A549 (cell line): ENCODE measurements around the gene IGFBP4. TPM values are rescaled to one million over a fixed set of nuclear protein-coding genes. Genes with fewer than 3 reads are reported as not detected.

Experiments used
- ATAC-seq, 2 experiments: fragments of 200-7000 bp in 1 of 2; fragments of >200 bp in 1 of 2; cut with Nextera tagmentation in 1 of 2; cut with Tn5 transposase in 1 of 2; 3 replicates each; pipeline versions ENCODE4 v1.8.0 to v1.9.1; 2018 to 2020; ENCODE audit warnings: mild to moderate bottlenecking in 1 of 2, moderate library complexity in 1 of 2
- CTCF ChIA-PET: fragments of 300-600 bp; sonication (Branson Sonifier 250); formaldehyde crosslinking; extraction: SDS; loops from one replicate; lab custom pipeline; 2021; ENCODE audit warnings: antibody characterized with exemption, inconsistent platforms; lab: Yijun Ruan, JAX
- POLR2A ChIA-PET: fragments of 350-600 bp; formaldehyde crosslinking; extraction: SDS; loops from one replicate; lab custom pipeline; 2021; ENCODE audit warnings: antibody characterized with exemption, inconsistent platforms; lab: Yijun Ruan, JAX
- DNase-seq, 2 experiments: peaks; one replicate each; pipeline versions ENCODE4 v3.0.0 to v3.0.0-alpha.2; 2011 to 2016; ENCODE audit warnings: low read depth in 1 of 2, low spot score in 1 of 2
- FAIRE-seq: peaks from 2 replicates; lab custom pipeline; 2011; peaks lifted over from hg19 to GRCh38; lab: Jason Lieb, UNC
- H3K27ac ChIP-seq, 2 experiments: fragments of >200 bp; sonication (Bioruptor Twin); formaldehyde crosslinking; 3 replicates each; pipeline ENCODE4 v1.5.1; 2016 to 2017
- H3K4me1 ChIP-seq: fragments of >200 bp; sonication (Bioruptor Twin); formaldehyde crosslinking; 3 replicates; pipeline ENCODE4 v1.6.1; 2016
- H3K4me2 ChIP-seq: fragments of >200 bp; sonication (Bioruptor Twin); formaldehyde crosslinking; 3 replicates; pipeline ENCODE4 v1.6.1; 2016
- H3K4me3 ChIP-seq: fragments of >200 bp; sonication (Bioruptor Twin); formaldehyde crosslinking; 3 replicates; pipeline ENCODE4 v1.5.1; 2016
- H3K9me3 ChIP-seq: fragments of >200 bp; sonication (Bioruptor Twin); formaldehyde crosslinking; 3 replicates; pipeline ENCODE4 v1.6.1; 2016
- BHLHE40 ChIP-seq: IDR thresholded peaks from 2 replicates; pipeline ENCODE4 v1.6.1; 2012; ENCODE audit warnings: low read depth, low read length, inconsistent platforms
- CHD4 ChIP-seq: fragments of 200-600 bp; sonication (generic); IDR thresholded peaks from 2 replicates; pipeline ENCODE4 v1.6.1; 2016; ENCODE audit warnings: antibody characterized with exemption, mild to moderate bottlenecking, borderline replicate concordance
- EHF ChIP-seq: fragments of 250-450 bp; sonication (Bioruptor Pico); IDR thresholded peaks from 2 replicates; pipeline ENCODE4 v1.5.0; 2020; ENCODE audit warnings: mild to moderate bottlenecking
- EHMT2 ChIP-seq: fragments of 200-600 bp; sonication (generic); IDR thresholded peaks from 2 replicates; pipeline ENCODE4 v1.6.1; 2016; ENCODE audit warnings: antibody characterized with exemption, low read depth, mild to moderate bottlenecking, moderate library complexity
- EP300 ChIP-seq, 2 experiments: fragments of >200 bp; sonication (Bioruptor Twin); formaldehyde crosslinking; IDR thresholded peaks; 2 replicates in 1 of 2; 3 replicates in 1 of 2; pipeline ENCODE4 v1.6.1; 2016 to 2017
- HDAC2 ChIP-seq: fragments of 200-600 bp; sonication (generic); IDR thresholded peaks from 2 replicates; pipeline ENCODE4 v1.6.1; 2016
- HOXA7 ChIP-seq: fragments of 250-450 bp; sonication (Bioruptor Pico); IDR thresholded peaks from 2 replicates; pipeline ENCODE4 v1.5.0; 2020; ENCODE audit warnings: mild to moderate bottlenecking, moderate library complexity
- KDM1A ChIP-seq: fragments of 200-600 bp; sonication (generic); IDR thresholded peaks from 2 replicates; pipeline ENCODE4 v1.6.1; 2016; ENCODE audit warnings: low read depth, mild to moderate bottlenecking
- KDM5A ChIP-seq: fragments of 200-600 bp; sonication (generic); IDR thresholded peaks from 2 replicates; pipeline ENCODE4 v1.6.1; 2016; ENCODE audit warnings: antibody characterized with exemption, mild to moderate bottlenecking
- MYC ChIP-seq: IDR thresholded peaks from 2 replicates; pipeline ENCODE4 v1.6.1; 2012; ENCODE audit warnings: mild to moderate bottlenecking, inconsistent platforms, low read length, improper control_type of control experiment, borderline replicate concordance
- NFE2L2 ChIP-seq: fragments of 150-350 bp; conservative IDR thresholded peaks from 2 replicates; pipeline ENCODE4 v1.6.1; 2014; ENCODE audit warnings: low read length
- PHF8 ChIP-seq: fragments of 200-600 bp; sonication (generic); IDR thresholded peaks from 2 replicates; pipeline ENCODE4 v1.6.1; 2016; ENCODE audit warnings: low read depth, mild to moderate bottlenecking, antibody characterized with exemption, moderate library complexity, borderline replicate concordance
- POLR2A ChIP-seq: IDR thresholded peaks from 2 replicates; pipeline ENCODE4 v1.6.1; 2012; ENCODE audit warnings: mild to moderate bottlenecking, low read length
- POLR2AphosphoS2 ChIP-seq: conservative IDR thresholded peaks from 2 replicates; pipeline ENCODE4 v1.6.1; 2012; ENCODE audit warnings: low read length, improper control_type of control experiment, inconsistent platforms
- RNF2 ChIP-seq: fragments of 200-600 bp; sonication (generic); IDR thresholded peaks from 2 replicates; pipeline ENCODE4 v1.6.1; 2016; ENCODE audit warnings: low read depth, mild to moderate bottlenecking, antibody characterized with exemption, moderate library complexity, borderline replicate concordance
- SMC3 ChIP-seq: fragments of >200 bp; sonication (Bioruptor Twin); formaldehyde crosslinking; IDR thresholded peaks from 3 replicates; pipeline ENCODE4 v1.6.1; 2018; ENCODE audit warnings: inconsistent platforms
- SREBF2 ChIP-seq: fragments of 450-650 bp; IDR thresholded peaks from 2 replicates; pipeline ENCODE4 v1.6.1; 2014; ENCODE audit warnings: mild to moderate bottlenecking, moderate library complexity
- TFCP2L1 ChIP-seq: fragments of 250-450 bp; sonication (Bioruptor Pico); IDR thresholded peaks from 2 replicates; pipeline ENCODE4 v1.5.0; 2021; ENCODE audit warnings: mild to moderate bottlenecking
- TP53 ChIP-seq: fragments of 250-450 bp; sonication (Bioruptor Pico); IDR thresholded peaks from 2 replicates; pipeline ENCODE4 v1.5.0; 2021; ENCODE audit warnings: mild to moderate bottlenecking, moderate library complexity
- ZFP36 ChIP-seq: fragments of 450-650 bp; IDR thresholded peaks from 2 replicates; pipeline ENCODE4 v1.6.1; 2014; ENCODE audit warnings: borderline replicate concordance; ENCODE audit not compliant: partially characterized antibody
- WGBS: methylation state at CpG from one replicate; pipeline ENCODE4 v1.1.6; 2017; ENCODE audit errors: missing lambda C conversion rate; 5-methylcytosine and 5-hydroxymethylcytosine counted together
- polyA plus RNA-seq, 4 experiments: library from polyadenylated mRNA; depleted of rRNA in 3 of 4; stranded (reverse); fragments of >200 nt; fragmentation: RNase III in 1 of 4; extraction: RNeasy Plus Mini Kit Qiagen cat#74134 plus additional on column Dnase treatment in 1 of 4; gene quantifications; 2 replicates in 3 of 4; 3 replicates in 1 of 4; pipeline ENCODE4 v1.2.3, GENCODE V29; 2011 to 2017
- TF ChIP-seq, protein P1 (sequence below): fragments of >200 bp; sonication (Bioruptor Twin); formaldehyde crosslinking; IDR thresholded peaks from 3 replicates; pipeline ENCODE4 v1.5.1; 2016
- TF ChIP-seq, protein P2 (sequence below): fragments of 200-600 bp; sonication (generic); IDR thresholded peaks from 2 replicates; pipeline ENCODE4 v1.6.1; 2016; ENCODE audit warnings: antibody characterized with exemption, mild to moderate bottlenecking, moderate library complexity
- TF ChIP-seq, protein P3 (sequence below): fragments of >200 bp; sonication (Bioruptor Twin); formaldehyde crosslinking; IDR thresholded peaks from 3 replicates; pipeline ENCODE4 v1.6.1; 2016
- TF ChIP-seq, protein P4 (sequence below): fragments of 250-450 bp; sonication (Bioruptor Pico); IDR thresholded peaks from 2 replicates; pipeline ENCODE4 v1.5.0; 2020; ENCODE audit warnings: low read depth, mild to moderate bottlenecking, moderate library complexity
- TF ChIP-seq, protein P5 (sequence below): IDR thresholded peaks from 2 replicates; pipeline ENCODE4 v1.6.1; 2012
- TF ChIP-seq, protein P6 (sequence below): IDR thresholded peaks from 2 replicates; pipeline ENCODE4 v1.6.1; 2012
- TF ChIP-seq, protein P7 (sequence below): IDR thresholded peaks from 2 replicates; pipeline ENCODE4 v1.6.1; 2012; ENCODE audit warnings: low read depth, borderline replicate concordance

IGFBP4 gene
- polyA plus RNA-seq, 2 of the 4 experiments (the other 2 are of a cell fraction): 1,080 to 1,829 TPM

DNA sequence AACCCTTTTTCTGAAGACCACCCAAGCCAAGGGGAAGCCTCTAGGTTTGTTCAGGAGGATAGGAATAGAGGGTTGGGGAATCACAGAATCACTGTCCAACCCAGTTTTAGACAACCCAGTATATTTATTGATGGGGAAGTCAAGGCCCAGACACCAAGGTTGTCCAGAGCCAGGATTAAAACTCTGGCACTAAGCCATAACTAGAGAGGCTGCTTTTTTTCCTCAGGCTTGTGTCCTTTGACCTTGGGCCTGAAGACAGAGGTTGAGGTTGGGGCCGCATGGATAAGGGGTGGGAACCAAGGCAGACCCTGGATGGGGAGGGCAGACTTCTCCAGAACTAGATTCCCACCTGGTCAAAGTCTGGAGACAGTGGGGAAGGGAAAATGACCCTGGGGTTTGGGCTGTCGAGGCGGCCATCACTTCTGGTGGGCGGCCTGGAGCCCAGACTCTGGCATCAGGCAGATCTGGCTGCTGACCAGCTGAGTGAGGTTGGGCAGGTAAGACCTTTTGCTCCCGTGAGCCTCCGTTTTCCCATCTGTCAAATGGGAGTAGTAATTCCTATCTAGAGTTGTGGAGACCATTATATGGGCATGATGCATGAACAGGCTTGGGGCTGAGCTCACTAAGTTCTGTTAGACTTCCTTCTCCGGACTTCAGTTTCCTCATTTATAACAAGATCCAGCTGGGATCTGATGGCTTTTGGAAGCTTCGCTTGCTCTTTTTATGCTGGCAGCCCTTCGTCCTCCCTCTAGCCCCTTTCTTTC is 17.9 kb downstream of the IGFBP4 start (continued):
- TF ChIP-seq, protein P1, sequence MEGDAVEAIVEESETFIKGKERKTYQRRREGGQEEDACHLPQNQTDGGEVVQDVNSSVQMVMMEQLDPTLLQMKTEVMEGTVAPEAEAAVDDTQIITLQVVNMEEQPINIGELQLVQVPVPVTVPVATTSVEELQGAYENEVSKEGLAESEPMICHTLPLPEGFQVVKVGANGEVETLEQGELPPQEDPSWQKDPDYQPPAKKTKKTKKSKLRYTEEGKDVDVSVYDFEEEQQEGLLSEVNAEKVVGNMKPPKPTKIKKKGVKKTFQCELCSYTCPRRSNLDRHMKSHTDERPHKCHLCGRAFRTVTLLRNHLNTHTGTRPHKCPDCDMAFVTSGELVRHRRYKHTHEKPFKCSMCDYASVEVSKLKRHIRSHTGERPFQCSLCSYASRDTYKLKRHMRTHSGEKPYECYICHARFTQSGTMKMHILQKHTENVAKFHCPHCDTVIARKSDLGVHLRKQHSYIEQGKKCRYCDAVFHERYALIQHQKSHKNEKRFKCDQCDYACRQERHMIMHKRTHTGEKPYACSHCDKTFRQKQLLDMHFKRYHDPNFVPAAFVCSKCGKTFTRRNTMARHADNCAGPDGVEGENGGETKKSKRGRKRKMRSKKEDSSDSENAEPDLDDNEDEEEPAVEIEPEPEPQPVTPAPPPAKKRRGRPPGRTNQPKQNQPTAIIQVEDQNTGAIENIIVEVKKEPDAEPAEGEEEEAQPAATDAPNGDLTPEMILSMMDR: no peak
- TF ChIP-seq SMC3 (no peak; the same call in 2 of the 3 replicates), KDM5A (no peak), CHD4 (peak; percentile 89), BHLHE40 (no peak), KDM1A (peak; percentile 96), HDAC2 (peak; percentile 86; the same call in 1 of the 2 replicates), TFCP2L1 (CRISPR knock-in tag) (peak; percentile 70; the same call in 1 of the 2 replicates)
- TF ChIP-seq, protein P2, sequence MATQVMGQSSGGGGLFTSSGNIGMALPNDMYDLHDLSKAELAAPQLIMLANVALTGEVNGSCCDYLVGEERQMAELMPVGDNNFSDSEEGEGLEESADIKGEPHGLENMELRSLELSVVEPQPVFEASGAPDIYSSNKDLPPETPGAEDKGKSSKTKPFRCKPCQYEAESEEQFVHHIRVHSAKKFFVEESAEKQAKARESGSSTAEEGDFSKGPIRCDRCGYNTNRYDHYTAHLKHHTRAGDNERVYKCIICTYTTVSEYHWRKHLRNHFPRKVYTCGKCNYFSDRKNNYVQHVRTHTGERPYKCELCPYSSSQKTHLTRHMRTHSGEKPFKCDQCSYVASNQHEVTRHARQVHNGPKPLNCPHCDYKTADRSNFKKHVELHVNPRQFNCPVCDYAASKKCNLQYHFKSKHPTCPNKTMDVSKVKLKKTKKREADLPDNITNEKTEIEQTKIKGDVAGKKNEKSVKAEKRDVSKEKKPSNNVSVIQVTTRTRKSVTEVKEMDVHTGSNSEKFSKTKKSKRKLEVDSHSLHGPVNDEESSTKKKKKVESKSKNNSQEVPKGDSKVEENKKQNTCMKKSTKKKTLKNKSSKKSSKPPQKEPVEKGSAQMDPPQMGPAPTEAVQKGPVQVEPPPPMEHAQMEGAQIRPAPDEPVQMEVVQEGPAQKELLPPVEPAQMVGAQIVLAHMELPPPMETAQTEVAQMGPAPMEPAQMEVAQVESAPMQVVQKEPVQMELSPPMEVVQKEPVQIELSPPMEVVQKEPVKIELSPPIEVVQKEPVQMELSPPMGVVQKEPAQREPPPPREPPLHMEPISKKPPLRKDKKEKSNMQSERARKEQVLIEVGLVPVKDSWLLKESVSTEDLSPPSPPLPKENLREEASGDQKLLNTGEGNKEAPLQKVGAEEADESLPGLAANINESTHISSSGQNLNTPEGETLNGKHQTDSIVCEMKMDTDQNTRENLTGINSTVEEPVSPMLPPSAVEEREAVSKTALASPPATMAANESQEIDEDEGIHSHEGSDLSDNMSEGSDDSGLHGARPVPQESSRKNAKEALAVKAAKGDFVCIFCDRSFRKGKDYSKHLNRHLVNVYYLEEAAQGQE: peak; percentile 18; the same call in 1 of the 2 replicates
- TF ChIP-seq, protein P3, sequence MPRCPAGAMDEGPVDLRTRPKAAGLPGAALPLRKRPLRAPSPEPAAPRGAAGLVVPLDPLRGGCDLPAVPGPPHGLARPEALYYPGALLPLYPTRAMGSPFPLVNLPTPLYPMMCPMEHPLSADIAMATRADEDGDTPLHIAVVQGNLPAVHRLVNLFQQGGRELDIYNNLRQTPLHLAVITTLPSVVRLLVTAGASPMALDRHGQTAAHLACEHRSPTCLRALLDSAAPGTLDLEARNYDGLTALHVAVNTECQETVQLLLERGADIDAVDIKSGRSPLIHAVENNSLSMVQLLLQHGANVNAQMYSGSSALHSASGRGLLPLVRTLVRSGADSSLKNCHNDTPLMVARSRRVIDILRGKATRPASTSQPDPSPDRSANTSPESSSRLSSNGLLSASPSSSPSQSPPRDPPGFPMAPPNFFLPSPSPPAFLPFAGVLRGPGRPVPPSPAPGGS: peak; percentile 48; the same call in 2 of the 3 replicates
- TF ChIP-seq, protein P4, sequence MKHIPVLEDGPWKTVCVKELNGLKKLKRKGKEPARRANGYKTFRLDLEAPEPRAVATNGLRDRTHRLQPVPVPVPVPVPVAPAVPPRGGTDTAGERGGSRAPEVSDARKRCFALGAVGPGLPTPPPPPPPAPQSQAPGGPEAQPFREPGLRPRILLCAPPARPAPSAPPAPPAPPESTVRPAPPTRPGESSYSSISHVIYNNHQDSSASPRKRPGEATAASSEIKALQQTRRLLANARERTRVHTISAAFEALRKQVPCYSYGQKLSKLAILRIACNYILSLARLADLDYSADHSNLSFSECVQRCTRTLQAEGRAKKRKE (CRISPR knock-in tag): no peak

DNA sequence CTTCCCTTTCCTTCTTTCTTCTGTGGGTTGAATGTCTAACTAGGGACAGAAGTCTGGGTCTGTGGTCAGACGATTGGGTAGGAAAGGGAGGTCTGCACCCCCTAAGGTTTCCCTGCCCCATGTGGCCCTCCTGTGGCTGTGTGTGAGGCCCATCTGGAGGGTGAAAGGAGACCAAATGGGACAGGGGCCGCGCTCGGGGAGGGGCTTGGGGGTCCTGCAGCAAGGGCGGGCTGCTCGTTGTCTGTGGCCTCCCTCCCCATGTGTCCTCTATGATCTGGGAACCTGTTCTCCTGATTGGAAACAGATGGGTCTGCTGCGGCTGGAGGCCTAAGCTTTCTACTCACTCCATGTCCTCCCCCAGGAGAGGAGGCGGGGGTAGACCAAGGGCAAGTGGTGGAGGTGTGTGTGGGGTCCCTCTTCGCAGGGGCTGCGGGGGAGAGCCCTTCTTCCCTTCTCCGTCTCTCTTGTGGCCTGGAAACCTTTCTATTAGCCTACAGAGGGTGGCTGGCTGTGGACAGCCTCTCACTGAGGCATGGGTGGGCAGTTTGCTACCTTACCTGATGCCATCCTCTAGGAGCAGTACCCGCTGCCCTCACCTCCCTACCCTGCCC is 18.6 kb downstream of the IGFBP4 start:
- ChIA-PET POLR2A (interaction anchor here (0.5 to 12.0 kb wide), 15 partner anchors 10 to 349 kb away, joined by 3 to 177 read pairs (median 6); partner anchors contain the start of gene IGFBP4), CTCF (interaction anchor here (1.2 to 37.5 kb wide), 7 partner anchors 12 to 69 kb away, joined by 3 to 822 read pairs (median 25); partner anchors contain the start of gene IGFBP4)
- ATAC-seq: peak; percentile 2 to 6; a peak in 4 of 6 replicates
- 69% methylated on average over 12 of the region's 12 CpGs for WGBS
- Histone ChIP-seq H3K9me3 (no peaks in the 10 kb centered on the region), H3K27ac (peak overlapping the region; percentile 71 to 90), H3K4me1 (peaks cover 72% of the 10 kb centered on the region), H3K4me2 (peak overlapping the region; percentile 62), H3K4me3 (no peak overlapping the region)
- DNase-seq: peak in 1 of 2 experiments; percentile 66
- no peak for FAIRE-seq
- TF ChIP-seq HOXA7 (CRISPR knock-in tag) (peak; percentile 22; the same call in 1 of the 2 replicates), EHMT2 (no peak), MYC (no peak), KDM1A (no peak), NFE2L2 (no peak), TP53 (CRISPR knock-in tag) (no peak), EP300 (IDR thresholded peaks at IDR 0.05) (0 out of 5 replicates have a peak, but pooled peaks of 1 of the 2 experiments have one; percentile 19), POLR2A (0 out of 2 replicates have a peak, but pooled peaks have one; percentile 4), POLR2AphosphoS2 (peak; percentile 88; the same call in 1 of the 2 replicates), EHF (CRISPR knock-in tag) (peak; percentile 41; the same call in 1 of the 2 replicates), ZFP36 (no peak), SREBF2 (no peak), RNF2 (no peak), PHF8 (no peak)
- TF ChIP-seq, protein P5, sequence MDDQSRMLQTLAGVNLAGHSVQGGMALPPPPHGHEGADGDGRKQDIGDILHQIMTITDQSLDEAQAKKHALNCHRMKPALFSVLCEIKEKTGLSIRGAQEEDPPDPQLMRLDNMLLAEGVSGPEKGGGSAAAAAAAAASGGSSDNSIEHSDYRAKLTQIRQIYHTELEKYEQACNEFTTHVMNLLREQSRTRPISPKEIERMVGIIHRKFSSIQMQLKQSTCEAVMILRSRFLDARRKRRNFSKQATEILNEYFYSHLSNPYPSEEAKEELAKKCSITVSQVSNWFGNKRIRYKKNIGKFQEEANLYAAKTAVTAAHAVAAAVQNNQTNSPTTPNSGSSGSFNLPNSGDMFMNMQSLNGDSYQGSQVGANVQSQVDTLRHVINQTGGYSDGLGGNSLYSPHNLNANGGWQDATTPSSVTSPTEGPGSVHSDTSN: peak; percentile 59
- TF ChIP-seq, protein P6, sequence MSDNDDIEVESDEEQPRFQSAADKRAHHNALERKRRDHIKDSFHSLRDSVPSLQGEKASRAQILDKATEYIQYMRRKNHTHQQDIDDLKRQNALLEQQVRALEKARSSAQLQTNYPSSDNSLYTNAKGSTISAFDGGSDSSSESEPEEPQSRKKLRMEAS: peak; percentile 11; the same call in 1 of the 2 replicates
- TF ChIP-seq, protein P7, sequence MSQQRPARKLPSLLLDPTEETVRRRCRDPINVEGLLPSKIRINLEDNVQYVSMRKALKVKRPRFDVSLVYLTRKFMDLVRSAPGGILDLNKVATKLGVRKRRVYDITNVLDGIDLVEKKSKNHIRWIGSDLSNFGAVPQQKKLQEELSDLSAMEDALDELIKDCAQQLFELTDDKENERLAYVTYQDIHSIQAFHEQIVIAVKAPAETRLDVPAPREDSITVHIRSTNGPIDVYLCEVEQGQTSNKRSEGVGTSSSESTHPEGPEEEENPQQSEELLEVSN: peak; percentile 6; the same call in 1 of the 2 replicates
